ENCODE measurements around the gene SERGEF.

Gene SERGEF

DNA sequence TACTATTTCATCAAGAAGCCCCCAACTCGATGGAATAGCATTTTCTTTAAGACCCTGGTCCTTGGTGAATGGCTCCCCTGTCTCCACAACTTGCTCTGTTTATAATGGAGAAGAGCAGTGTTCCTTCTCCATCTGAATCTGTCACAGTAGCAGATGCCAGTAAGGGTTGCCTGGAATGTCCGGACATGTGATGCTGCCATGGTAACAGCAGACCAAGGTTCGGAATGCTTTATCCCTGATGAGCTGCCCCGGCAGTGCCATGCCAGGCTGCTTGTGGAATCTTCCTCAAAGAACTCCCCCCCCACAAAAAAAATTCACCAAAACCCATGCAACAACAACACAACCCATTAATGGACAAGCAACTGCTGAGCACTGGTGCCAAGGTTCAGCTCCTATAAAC, 205.8 kb downstream of the SERGEF start:
- DNase-seq = no peak

DNA sequence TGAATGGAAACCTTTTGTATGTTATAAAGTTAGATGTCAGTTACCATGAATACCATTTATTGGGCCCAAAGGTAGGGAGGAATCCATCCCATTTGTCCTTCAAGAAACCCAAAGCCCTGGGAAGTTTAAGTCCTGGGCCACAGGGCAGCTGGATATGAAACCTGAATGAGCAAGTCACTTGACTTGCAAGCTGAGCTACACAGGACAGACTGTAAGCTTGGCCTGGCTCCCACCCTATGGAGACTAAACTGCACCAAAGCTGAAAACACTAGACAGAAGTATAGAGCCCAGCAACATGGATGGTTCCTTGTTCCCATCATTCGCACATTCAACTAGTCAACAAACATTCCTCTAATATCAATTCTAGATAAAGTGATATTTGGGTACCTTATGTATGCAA, 207.0 kb downstream of the SERGEF start:
- no peak for DNase-seq

DNA sequence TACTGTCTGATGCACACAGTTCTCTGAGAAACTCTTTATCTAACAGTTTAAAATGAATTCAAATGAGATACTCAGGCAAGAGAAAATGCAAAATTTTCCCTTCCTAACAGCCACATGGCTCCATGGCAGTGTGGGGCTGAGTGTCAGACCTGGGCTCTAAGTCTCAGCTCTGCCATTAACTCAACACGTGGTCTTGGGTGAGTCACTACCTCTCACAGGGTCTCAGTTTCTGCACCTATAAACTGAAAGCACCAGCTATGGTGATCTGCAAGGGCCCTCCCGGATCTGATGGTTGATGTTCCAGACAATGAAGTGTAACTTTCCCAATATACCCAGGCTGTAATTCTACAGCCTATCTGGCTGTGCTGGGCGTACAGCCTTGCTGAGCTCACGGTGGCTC, 207.8 kb downstream of the SERGEF start:
- no peak for DNase-seq

DNA sequence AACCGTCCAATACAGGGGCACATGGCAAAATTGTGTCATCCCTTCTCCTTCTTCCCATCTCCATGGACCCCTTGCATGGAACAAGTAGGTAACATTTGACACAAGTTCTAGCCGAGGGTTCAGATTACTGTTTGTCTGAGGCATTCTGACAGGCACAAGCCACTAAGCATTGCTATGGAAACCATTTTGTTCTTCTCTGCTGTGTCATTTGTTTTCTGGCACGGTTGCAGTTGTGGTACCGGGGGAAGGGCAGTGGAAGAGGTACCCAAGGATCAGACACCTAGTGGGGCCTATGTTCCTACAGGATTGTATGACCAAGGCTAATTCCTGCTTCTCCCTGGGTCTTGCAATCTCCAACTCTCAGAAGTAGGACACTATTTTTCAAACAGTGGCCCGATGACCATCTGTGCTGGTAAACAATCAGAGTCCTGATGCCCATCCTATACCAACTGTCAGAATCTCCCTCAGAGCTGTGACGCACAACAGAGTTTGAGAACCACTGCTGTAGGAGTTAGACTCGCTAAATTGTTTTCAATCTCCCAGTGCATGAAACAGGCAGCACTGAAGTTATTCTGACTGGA, 209.0 kb downstream of the SERGEF start:
- DNase-seq = peak; percentile 75

DNA sequence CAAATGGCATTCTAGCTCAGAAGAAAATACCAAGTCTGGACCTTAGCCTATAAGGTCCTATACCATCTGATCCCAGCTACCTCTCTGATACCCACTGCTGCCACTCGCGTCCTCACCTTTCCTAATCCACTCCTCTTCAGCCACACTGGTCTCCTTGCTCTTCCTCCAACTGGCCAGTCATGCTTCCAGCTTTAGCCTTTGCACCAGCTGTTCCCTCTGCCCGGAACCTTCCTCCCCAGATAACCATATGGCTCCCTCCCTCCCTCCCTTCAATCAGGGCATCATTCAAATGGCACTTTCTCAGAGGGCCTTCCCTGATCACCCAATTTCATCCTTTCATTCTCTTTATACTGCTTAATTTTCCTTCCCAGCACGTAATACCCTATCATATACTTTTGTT, 210.4 kb downstream of the SERGEF start:
- DNase-seq = peak; percentile 95

DNA sequence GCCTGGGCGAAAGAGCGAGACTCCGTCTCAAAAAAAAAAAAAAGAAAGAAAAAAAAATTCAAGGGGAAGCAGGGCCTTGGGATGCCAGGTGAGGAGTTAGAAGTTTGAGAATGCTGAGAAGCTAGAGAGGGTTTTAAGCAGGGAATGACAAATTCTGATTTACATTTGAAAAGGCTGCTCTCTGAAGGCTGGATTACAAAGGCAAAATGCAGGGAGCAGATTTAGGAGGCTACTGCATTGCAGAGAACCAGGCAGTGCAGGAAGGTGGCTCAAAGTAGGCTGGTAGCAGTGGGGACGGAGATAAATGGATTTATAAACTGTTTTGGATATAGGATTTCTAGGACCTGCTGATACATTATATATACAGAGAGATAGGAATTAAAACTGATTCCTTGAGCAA, 211.7 kb downstream of the SERGEF start:
- DNase-seq = no peak

DNA sequence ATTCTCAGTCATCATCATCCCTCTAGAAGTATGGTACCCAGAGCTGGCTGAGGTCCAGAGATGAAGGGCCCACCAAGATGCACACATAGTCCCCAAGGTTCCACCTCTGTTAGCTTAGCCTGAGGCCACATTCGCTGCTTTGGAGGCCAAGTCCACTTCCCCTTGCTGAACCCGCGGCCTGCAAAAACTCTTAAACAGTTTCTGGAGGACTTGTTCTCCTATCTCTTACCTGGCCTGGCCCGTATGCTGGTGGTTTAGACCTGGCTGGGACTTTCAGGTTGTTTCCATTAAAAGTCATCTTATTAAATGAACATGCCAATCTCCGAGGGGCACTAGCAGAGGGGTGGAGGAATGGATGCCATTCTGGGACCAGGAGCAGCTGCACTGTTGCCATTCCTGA, 213.7 kb downstream of the SERGEF start:
- no peak for DNase-seq

DNA sequence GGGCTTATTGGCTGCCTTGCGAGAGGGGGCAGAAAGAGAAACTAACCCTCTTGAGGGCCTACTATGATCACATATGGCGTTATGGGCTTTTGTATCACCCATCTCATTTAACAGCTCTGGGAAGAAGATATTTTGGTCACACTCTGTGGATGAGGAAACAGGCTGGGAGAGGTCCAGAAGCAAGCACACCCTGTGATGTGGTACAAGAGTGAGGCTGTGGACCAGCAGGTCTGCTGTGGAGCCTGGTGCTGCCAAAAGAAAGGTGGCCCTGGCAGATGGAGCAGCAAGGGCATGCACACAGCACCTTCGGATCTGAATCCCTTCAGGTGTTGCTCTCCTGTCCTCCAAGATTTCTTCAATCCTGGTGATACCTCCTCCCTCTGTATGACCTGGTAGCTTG, 214.1 kb downstream of the SERGEF start:
- DNase-seq = no peak

DNA sequence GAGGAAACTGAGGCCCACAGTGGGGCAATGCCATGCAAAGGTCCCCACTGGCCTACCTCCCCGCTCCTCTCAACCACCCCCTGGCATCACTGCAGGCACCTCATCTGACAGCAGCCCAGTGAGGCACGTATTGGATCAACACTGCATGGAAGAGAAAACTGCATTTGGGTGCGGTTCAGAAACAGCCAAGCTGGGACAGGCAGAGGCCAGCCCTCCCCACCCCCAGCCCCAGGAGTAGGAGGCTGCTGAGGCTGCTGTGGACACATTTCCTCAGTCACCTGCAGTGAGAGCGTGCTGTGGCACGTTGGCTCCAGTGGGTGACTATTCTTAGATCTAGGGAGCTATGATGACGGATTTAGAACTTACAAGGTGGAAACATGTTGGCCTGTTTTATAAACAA, 214.6 kb downstream of the SERGEF start:
- DNase-seq = peak; percentile 72

DNA sequence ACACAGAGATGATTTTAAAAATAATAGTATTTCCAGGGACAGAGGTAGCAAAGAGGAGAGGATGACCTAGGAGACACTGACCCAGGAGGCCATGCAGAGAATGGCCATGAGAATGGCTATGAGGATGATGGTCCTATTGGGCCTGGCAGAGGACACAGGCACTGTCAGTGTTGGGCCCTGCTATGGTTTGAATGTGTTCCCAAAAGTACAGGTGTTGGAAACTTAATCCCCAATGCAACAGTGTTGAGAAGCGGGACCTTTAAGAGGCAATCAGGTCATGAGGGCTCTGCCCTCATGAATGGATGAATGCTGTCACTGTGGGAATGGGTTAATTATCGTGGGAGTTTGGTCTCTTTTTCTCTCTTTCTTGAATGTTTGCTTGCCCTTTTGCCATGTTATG, 216.7 kb downstream of the SERGEF start:
- DNase-seq = no peak

DNA sequence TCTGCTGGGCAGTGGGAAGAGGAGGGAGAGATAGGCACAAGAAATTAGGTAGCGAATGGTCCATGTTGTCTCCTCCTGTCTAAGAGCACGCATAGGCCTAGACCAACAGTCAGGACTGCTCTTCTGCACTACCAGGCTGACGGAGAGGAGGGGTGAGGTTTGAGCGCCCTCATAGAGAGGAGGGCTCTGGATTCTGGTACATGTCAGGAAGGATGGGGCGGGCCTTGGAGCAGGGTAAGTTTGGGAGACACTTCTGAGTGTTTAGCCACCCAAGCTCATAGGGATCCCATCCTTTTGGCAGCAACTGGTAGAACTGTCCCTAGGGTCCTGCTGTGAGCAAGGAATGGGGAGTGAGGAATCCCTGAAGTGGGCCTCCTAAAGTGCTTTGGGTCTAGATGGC, 217.9 kb downstream of the SERGEF start:
- DNase-seq = no peak

DNA sequence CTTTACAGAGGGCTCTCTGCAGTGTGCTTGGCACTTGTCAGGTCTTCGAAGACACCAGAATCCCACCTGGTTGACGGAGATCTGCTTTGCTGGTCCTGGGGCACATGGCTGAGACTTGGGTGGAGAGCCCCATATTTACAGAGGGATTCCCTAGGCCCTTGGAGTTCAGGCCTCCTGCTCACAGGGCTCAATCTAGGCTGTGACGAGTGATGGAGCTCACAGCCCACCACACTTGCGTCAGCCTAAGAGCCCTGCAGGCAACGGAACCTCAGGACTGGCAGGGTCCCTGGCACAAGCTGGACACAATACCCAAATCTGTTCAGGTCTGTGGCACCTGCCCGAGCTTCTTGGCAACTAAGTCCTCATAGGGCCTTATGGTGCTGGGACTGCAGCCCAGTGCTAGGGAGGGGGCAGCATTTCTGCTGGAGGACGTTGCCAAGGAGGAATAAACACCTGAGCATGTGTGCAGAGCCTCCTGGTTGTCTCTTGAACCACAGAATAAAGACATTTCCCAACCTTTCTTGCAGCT, 219.1 kb downstream of the SERGEF start:
- DNase-seq = no peak

DNA sequence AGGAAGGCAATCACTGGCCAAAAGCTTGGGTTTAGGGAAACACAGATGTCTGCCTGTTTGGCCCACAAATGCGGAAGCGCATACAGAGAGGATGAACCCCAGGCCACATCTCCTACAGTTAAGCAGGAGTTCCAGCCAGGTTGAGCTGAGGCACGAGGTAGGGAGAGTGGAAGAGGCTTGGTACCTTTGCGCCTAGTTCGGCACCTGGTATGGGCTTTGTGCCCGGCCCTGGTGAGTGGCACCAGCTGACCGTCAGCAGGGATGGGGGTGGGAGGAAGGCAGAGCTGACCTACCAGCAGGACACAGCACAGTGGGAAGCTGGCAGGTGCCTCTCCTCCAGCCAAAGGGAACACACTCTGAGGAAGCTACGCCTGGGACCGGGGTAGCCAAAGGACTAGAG, 220.7 kb downstream of the SERGEF start:
- DNase-seq = peak; percentile 50

DNA sequence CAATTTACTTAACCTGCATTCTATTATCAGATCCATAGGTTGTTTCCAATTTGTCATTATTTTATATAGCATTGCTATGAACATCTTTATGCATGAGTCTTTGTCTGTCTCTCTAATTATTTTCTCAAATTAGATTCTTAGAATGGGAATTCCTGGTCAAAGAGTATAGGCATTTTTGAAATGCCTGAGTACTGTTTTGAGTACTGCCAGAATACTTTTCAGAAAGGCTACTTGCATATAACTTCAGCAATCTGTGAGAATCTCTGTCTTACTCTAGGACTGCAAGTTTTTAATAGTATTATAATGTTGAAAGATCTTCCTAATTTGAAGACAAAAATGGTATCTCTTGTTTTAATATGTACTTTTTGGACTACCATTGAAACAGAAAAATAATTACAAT, 221.7 kb downstream of the SERGEF start:
- peak; percentile 42 for DNase-seq

DNA sequence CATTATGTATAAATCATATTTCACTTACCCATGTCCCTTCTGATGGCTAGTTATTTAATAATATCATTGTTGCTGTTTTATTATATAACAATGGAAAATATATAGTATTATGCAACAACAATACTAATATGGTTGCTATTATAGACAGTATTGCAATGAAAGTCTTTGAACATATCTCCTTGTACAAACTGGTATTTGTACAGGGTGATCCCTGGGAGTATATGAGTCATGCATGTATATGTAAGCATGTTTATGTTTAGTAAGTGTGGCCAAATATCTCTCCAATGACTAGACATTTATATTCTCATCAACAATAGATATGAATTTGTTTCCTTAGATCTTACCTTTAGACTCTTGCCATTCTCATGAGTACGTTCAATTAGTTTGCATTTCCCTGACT, 222.4 kb downstream of the SERGEF start:
- no peak for DNase-seq

DNA sequence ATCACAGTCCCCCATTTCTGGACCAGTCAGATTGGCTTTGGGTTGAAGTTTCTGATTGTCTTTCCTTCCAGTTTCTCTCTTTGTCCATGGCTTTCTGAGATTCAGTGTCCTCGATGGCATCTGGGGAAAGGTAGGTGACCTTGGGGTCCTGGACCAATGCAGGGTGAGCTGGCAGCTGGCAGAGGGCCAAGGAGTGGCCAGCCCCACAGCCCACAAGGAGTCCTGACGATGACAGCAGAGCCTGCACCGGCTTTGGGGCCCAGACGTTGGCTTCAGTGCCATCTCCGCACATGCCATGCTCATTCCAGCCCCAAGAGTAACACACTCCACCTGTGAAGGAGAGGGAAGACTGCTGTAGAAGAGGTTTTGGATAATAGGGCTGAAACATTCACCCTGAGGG, 224.8 kb downstream of the SERGEF start:
- DNase-seq = no peak

DNA sequence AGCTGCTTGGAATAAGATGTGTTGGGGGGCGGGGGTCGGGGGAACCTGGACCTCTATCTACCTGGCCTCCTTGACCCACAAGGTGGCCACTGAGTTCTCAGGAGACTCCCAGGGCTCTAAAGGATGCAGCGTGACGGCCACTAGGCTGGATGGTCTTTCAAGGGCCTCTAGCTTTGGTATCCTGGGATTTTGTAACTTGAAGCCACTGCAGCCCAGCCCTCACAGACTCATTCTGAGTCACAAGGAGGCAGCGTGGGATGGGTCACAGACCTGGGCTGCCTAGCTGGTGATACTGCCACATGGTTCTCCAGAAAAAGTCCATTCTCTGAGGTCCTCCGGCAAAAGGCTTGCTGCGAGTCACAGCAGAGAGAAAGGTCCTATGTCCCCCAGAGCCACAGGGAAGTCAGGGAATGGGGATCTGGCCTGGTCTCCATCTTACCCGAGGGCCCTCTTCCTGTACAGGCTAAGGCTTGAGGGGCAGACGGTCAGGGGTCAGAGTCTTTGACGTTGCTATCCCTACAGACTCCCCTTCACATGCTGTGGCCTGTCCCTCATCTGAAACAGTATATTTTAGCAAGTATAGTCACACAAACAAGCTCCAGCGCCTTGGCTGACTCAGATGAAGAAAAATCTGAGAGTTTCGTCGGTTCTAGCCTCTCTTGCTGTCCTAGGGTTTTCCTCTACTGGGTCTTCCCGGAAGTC, 225.9 kb downstream of the SERGEF start:
- DNase-seq = no peak

DNA sequence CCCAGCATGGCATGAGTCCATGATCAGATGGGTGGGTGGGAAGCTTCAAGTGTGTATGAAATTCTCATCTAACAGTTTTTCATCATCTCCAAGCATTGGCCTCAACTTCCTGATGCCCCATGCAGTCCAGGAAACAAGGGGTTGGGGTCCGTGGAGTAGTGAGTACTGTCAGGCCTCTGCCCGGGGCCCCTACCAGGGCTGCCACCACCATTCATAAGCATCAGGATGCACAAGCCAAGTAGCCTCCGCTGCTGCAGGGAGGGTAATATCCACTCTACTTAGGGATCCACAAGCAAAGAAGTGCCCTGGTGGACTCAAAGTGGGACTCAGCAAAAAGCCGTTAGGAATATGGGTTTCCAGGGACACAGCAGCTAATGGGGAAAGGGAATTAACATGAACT, 229.0 kb downstream of the SERGEF start:
- no peak for DNase-seq

DNA sequence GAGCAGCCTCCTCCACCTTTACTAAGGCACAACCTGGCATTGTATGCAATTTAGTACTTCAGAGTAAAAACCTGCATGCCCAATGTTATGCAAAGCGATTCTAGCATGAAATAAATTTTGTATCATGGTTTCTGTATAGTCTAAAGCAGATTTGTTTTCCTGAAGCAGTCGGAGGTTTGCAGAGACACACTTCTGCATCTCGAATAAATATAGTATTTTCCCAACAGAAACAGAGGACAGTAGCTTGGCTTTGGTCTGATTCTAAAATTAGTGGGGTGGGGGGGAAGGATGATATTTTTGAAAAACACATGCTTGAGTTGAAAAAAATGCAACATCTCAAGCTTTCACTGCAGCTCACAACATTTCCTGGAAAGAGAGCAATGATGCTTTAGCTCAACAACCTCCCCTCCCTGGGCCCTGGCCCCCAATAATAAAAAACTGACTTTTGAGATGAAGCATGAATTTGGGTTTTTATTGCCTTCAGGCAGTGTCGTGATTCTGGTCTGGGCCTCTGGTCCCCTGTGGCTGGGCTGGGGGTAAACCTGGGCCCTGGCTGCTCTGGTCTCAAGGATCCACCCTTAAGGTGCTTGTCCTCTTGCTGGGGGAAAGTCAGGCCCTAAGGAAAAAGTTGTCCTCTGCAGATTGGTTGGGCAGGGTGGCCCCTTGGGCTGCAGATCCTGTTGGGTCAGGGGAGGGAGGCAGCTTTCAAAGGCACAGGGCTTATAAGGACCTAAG, 230.1 kb downstream of the SERGEF start:
- DNase-seq = no peak

DNA sequence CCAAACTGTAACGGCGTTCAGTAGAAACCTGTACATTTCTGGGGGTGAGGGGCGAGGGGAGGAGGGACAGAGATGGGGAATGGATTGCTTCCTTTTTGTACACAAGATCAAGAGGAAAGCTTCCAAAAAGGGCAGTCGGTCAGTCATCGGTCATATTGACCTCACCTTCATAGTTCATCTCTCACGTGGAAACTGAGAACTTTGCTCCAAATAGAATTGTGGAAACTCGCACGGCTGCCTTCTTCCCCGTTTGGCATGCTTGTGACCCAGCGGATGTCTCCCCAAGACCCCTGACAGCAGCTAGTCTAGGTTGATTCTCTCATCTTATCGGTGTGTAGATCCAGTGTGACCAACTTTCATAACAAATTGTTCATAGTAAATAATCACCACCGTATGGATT, 230.7 kb downstream of the SERGEF start:
- no peak for DNase-seq

DNA sequence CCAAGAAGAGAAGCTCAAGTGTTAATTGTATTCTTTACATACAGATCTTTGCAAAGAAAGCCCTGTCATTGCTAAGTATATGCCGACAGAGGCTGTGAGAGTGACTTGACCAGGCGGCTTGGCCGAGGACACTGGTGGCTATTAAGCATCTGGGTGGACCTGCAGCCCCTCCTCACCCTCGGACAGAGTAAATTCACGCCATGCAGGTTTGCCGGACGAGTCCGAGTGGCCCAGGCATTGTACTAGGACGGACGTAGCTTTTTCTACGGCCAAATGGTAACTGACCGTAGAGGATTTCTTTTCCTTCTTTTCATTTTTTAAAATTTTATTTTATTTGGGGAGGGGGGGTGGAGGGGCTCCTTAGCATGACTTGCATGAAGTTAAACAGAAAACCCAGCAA, 231.2 kb downstream of the SERGEF start:
- no peak for DNase-seq

DNA sequence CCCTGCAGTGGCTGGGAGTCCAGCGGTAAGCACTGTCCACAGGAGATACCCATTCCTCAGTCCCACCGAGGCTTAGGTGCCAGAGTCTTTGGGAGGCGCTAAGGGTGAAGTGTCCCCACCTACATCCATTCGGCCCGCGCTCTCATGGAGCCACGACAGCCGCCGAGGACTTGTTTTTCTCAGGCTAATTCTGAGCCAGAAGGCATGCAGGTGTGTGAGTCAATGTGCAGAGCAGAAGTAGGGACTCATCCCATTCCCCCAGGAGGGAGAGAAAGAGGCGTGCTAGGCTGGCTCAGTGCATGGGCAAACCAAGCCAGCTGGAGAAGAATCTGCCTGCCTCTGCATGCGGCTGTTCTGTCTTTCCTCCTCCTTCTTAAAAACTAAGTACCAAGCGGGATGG, 231.6 kb downstream of the SERGEF start:
- no peak for DNase-seq

DNA sequence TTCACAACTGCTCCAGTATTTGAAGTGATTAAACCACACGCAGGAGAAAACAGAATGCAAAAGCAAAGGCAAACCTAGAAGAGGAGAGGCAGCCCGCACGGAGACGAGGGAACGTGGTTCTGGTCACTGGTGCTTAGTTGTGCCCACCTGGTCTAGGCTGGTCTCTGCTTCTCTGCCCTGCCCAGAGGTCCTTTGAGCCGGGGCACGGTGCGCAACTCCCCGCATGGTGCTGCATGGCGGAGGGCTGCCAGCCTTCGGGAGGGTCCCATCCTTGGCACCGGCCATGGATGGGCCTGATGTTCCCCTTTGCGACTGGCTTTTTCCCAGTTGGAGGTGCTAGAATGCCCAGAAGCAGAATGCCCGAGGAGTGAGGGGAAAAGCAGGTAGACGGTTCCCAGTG, 232.2 kb downstream of the SERGEF start:
- no peak for DNase-seq

DNA sequence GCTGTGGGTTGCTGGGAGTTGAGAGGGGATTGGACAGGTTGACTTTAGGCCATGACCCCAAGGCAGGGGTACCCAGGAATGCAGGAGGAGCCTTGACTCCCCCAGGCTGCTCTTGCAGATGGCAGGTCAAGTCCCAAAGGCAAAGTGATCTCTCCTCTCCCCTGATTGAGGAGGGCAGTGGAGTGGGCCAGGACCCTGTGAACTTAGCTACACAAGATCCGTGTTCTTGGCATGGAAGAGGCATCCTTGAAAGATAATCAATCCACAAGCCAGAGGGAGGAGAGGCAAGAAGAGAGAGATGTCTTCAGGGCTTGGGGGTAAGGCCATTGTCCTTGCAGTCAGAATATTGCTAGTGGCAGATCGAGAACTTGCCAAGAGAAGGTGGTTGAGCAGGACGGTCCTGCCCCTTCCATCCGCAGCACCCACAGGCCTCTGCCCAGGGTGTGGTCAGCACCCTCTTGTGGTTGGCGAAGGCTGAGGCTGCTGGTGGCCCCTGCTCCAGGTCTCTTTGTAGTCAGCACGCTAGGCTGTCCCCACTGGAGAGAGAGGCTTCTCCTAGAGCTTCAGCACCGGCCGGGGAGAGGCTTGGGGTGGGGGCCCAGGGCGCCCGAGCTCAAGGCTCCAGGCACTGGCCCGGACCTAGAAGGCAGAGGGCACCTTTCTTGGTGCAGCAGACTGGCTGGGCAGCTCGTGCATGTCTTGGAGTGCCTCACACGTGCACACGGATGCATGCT, 232.8 kb downstream of the SERGEF start:
- DNase-seq = no peak
